ENCODE data around the gene ZDHHC4. TPM values are rescaled to one million over a fixed set of nuclear protein-coding genes. Genes with fewer than 3 reads are reported as not detected.

The ZDHHC4 gene
- polyA plus RNA-seq, 1 of the 3 experiments (the other 2 are of a cell fraction) = 169 TPM

- H3K27me3 ChIP-seq (ENCODE audit: insufficient read depth) = no peaks in the 10 kb centered on the region
- H3K4me1 ChIP-seq (ENCODE audit: control insufficient read depth in 1 of 2, insufficient read depth in 2 of 2, low read depth in 1 of 2, low read length in 1 of 2) = peaks cover 0 to 13% of the 10 kb centered on the region in 2 experiments; a peak in 2 of 4 replicates
- H3K36me3 ChIP-seq (replicated peaks in 1 of 2; ENCODE audit: control insufficient read depth in 1 of 2, insufficient read depth in 2 of 2, low read length in 1 of 2) = peaks cover 0 to 6% of the 10 kb centered on the region in 2 experiments
- CTCF ChIA-PET = no interaction called here
- H4K20me1 ChIP-seq (ENCODE audit: insufficient read depth) = no peaks in the 10 kb centered on the region
- POLR2A ChIA-PET = no interaction called here
- no peak overlapping the region for H3K9ac ChIP-seq
- H3K4me3 ChIP-seq (ENCODE audit: low read depth in 2 of 2, low read length in 1 of 2) = no peak overlapping the region
- no peaks in the 10 kb centered on the region for H3K9me3 ChIP-seq
- WGBS (ENCODE audit: low lambda C conversion rate) = 79% methylated on average over 7 of the region's 7 CpGs
- no peaks in the 10 kb centered on the region for H3K9me2 ChIP-seq
- no peak overlapping the region for H2AFZ ChIP-seq (ENCODE audit: low read depth)
- no peak for DNase-seq
- H3K27ac ChIP-seq (ENCODE audit: low read depth in 2 of 2, low read length in 1 of 2) = no peak overlapping the region
- no peak for TF ChIP-seq GATA2 (CRISPR knock-in tag; IDR thresholded peaks at IDR 0.05)
- TF ChIP-seq FOSL2 (IDR thresholded peaks at IDR 0.05; ENCODE audit: borderline replicate concordance, low read depth) = no peak
- no peaks in the 10 kb centered on the region for H3K79me2 ChIP-seq (ENCODE audit: insufficient read depth)
- H3F3A ChIP-seq (replicated peaks; ENCODE audit: insufficient read depth) = peaks cover 4% of the 10 kb centered on the region
- no peak overlapping the region for H3K4me2 ChIP-seq
Observed at GRCh38 chr7:6612819-6613218, 35.6 kb downstream of the ZDHHC4 start.

GRCh38 chr7:6613706-6614105 lies 36.5 kb downstream of the ZDHHC4 start:
- no peaks in the 10 kb centered on the region for H3K9me2 ChIP-seq
- CTCF ChIA-PET = no interaction called here
- H3K9ac ChIP-seq = no peak overlapping the region
- H3K4me1 ChIP-seq (ENCODE audit: control insufficient read depth in 1 of 2, insufficient read depth in 2 of 2, low read depth in 1 of 2, low read length in 1 of 2) = peaks cover 0 to 13% of the 10 kb centered on the region in 2 experiments; a peak in 2 of 4 replicates
- no peak for DNase-seq
- H4K20me1 ChIP-seq (ENCODE audit: insufficient read depth) = no peaks in the 10 kb centered on the region
- H3K36me3 ChIP-seq (replicated peaks in 1 of 2; ENCODE audit: control insufficient read depth in 1 of 2, insufficient read depth in 2 of 2, low read length in 1 of 2) = no peaks in the 10 kb centered on the region
- no peak overlapping the region for H3K27ac ChIP-seq (ENCODE audit: low read depth in 2 of 2, low read length in 1 of 2)
- no peaks in the 10 kb centered on the region for H3K79me2 ChIP-seq (ENCODE audit: insufficient read depth)
- no peak overlapping the region for H3K4me3 ChIP-seq (ENCODE audit: low read depth in 2 of 2, low read length in 1 of 2)
- no peak overlapping the region for H3K4me2 ChIP-seq
- no peaks in the 10 kb centered on the region for H3K27me3 ChIP-seq (ENCODE audit: insufficient read depth)
- no peak for TF ChIP-seq FOXM1 (IDR thresholded peaks at IDR 0.05; ENCODE audit: low read depth)
- TF ChIP-seq USF2 (IDR thresholded peaks at IDR 0.05; ENCODE audit: borderline replicate concordance, low read depth, low read length) = no peak
- TF ChIP-seq TAF1 (IDR thresholded peaks at IDR 0.05; ENCODE audit: borderline replicate concordance, low read depth, low read length) = no peak
- TF ChIP-seq TCF12 (IDR thresholded peaks at IDR 0.05) = no peak
- TF ChIP-seq SIN3A (IDR thresholded peaks at IDR 0.05; ENCODE audit: borderline replicate concordance, low read depth, low read length) = no peak
- TF ChIP-seq GATA2 (CRISPR knock-in tag; IDR thresholded peaks at IDR 0.05) = no peak
- no peak for TF ChIP-seq CHD2 (IDR thresholded peaks at IDR 0.05; ENCODE audit: low read length, partially characterized antibody)
- TF ChIP-seq USF1 (IDR thresholded peaks at IDR 0.05; ENCODE audit: borderline replicate concordance, low read depth) = no peak
- no peak for TF ChIP-seq ZBTB33 (IDR thresholded peaks at IDR 0.05; ENCODE audit: borderline replicate concordance, low read depth)
- no peak for TF ChIP-seq NRF1 (IDR thresholded peaks at IDR 0.05; ENCODE audit: low read depth, low read length)
- H2AFZ ChIP-seq (ENCODE audit: low read depth) = no peak overlapping the region
- H3K9me3 ChIP-seq = no peaks in the 10 kb centered on the region
- POLR2A ChIA-PET = no interaction called here
- peaks cover 4% of the 10 kb centered on the region for H3F3A ChIP-seq (replicated peaks; ENCODE audit: insufficient read depth)
- 38% methylated on average over 2 of the region's 2 CpGs for WGBS (ENCODE audit: low lambda C conversion rate)
